Neural progenitor cell (in vitro differentiated cells): Measurements from ENCODE around the gene TSHZ2. TPM values are rescaled to one million over a fixed set of nuclear protein-coding genes. Genes with fewer than 3 reads are reported as not detected.

ENCODE experiments used
- DNase-seq: peaks from one replicate; pipeline ENCODE4 v3.0.0-alpha.2; 2016; ENCODE audit warnings: low spot score
- H2AFZ ChIP-seq: fragments of 200-600 bp; sonication (generic); replicated peaks from 2 replicates; pipeline ENCODE4 v1.6.1; 2016; ENCODE audit warnings: antibody characterized with exemption
- H3F3A ChIP-seq: fragments of 200-600 bp; sonication (generic); 2 replicates; pipeline ENCODE4 v1.6.1; 2016; ENCODE audit warnings: antibody characterized with exemption, low read depth
- H3K27ac ChIP-seq: fragments of 200-600 bp; sonication (generic); 2 replicates; pipeline ENCODE4 v1.5.1; 2016; ENCODE audit warnings: mild to moderate bottlenecking
- H3K27me3 ChIP-seq: fragments of 200-600 bp; sonication (generic); 2 replicates; pipeline ENCODE4 v1.6.1; 2016; ENCODE audit warnings: mild to moderate bottlenecking, moderate library complexity
- H3K36me3 ChIP-seq: fragments of 200-600 bp; sonication (generic); 2 replicates; pipeline ENCODE4 v1.5.1; 2016
- H3K4me1 ChIP-seq: fragments of 200-600 bp; sonication (generic); 2 replicates; pipeline ENCODE4 v1.6.1; 2016; ENCODE audit warnings: mixed run types
- H3K4me2 ChIP-seq: fragments of 200-600 bp; sonication (generic); 2 replicates; pipeline ENCODE4 v1.6.1; 2016
- H3K4me3 ChIP-seq: fragments of 200-600 bp; sonication (generic); 2 replicates; pipeline ENCODE4 v1.5.1; 2016
- H3K79me2 ChIP-seq: fragments of 200-600 bp; sonication (generic); 2 replicates; pipeline ENCODE4 v1.6.1; 2016; ENCODE audit warnings: low read depth
- H3K9ac ChIP-seq: fragments of 200-600 bp; sonication (generic); 2 replicates; pipeline ENCODE4 v1.6.1; 2016
- H3K9me3 ChIP-seq: fragments of 200-600 bp; sonication (generic); 2 replicates; pipeline ENCODE4 v1.5.1; 2016; ENCODE audit warnings: low read depth
- H4K20me1 ChIP-seq: fragments of 200-600 bp; sonication (generic); 2 replicates; pipeline ENCODE4 v1.6.1; 2016; ENCODE audit warnings: low read depth
- H3K27ac Mint-ChIP-seq: 3 replicates; pipeline ENCODE4 v1.8.0; 2021; ENCODE audit warnings: mixed read lengths
- H3K27me3 Mint-ChIP-seq: 2 replicates; pipeline ENCODE4 v1.8.0; 2022; ENCODE audit warnings: low read depth, mild to moderate bottlenecking, inconsistent platforms, moderate library complexity, mixed read lengths; ENCODE audit not compliant: insufficient read depth
- H3K36me3 Mint-ChIP-seq: 3 replicates; pipeline ENCODE4 v1.8.0; 2021; ENCODE audit warnings: mixed read lengths
- H3K4me1 Mint-ChIP-seq: 3 replicates; pipeline ENCODE4 v1.8.0; 2021; ENCODE audit warnings: mixed read lengths
- H3K4me3 Mint-ChIP-seq: 3 replicates; pipeline ENCODE4 v1.8.0; 2021; ENCODE audit warnings: mild to moderate bottlenecking, moderate library complexity, mixed read lengths
- H3K9me3 Mint-ChIP-seq: 3 replicates; pipeline ENCODE4 v1.8.0; 2020; ENCODE audit warnings: mixed read lengths
- EZH2 ChIP-seq: fragments of 200-600 bp; sonication (generic); IDR thresholded peaks from 2 replicates; pipeline ENCODE4 v1.6.1; 2017; ENCODE audit warnings: antibody characterized with exemption, mild to moderate bottlenecking, moderate library complexity
- EZH2phosphoT487 ChIP-seq: fragments of 200-600 bp; sonication (generic); IDR thresholded peaks from 2 replicates; pipeline ENCODE4 v1.6.1; 2017; ENCODE audit warnings: antibody characterized with exemption
- total RNA-seq: library from RNA; depleted of rRNA; stranded (reverse); fragments of >200 nt; gene quantifications from 2 replicates; pipeline ENCODE4 v1.2.3, GENCODE V29; 2015; ENCODE audit warnings: low replicate concordance
- TF ChIP-seq, protein P1 (sequence below): fragments of 200-600 bp; sonication (generic); IDR thresholded peaks from 2 replicates; pipeline ENCODE4 v1.5.1; 2017; ENCODE audit warnings: antibody characterized with exemption, mild to moderate bottlenecking

Gene TSHZ2
- total RNA-seq, 1 donor from 2014 or later: 1.8 TPM

DNA sequence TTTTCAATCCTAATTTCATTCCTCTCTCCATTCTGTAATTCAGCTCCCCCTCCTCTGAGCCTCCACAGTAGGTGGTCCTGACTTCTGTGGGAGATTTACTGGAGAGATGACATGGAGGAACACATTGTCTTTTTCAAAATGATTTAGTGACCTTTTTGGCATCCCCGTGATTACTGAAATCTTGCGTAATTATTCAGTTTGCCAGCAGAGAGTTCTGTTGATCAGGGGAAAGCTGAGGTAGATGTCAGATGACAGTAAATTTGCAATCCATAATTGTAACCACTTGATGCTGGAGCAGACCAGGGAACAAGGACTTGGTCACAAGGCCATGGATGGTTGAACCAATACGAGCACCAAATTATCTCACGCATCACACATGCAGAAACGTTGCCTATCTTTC is 302.2 kb downstream of the TSHZ2 start:
- H3K27me3 Mint-ChIP-seq: peaks cover 3% of the 10 kb centered on the region
- H3K4me3 Mint-ChIP-seq: no peak overlapping the region
- TF ChIP-seq EZH2 (no peak), EZH2phosphoT487 (no peak)
- TF ChIP-seq, protein P1, sequence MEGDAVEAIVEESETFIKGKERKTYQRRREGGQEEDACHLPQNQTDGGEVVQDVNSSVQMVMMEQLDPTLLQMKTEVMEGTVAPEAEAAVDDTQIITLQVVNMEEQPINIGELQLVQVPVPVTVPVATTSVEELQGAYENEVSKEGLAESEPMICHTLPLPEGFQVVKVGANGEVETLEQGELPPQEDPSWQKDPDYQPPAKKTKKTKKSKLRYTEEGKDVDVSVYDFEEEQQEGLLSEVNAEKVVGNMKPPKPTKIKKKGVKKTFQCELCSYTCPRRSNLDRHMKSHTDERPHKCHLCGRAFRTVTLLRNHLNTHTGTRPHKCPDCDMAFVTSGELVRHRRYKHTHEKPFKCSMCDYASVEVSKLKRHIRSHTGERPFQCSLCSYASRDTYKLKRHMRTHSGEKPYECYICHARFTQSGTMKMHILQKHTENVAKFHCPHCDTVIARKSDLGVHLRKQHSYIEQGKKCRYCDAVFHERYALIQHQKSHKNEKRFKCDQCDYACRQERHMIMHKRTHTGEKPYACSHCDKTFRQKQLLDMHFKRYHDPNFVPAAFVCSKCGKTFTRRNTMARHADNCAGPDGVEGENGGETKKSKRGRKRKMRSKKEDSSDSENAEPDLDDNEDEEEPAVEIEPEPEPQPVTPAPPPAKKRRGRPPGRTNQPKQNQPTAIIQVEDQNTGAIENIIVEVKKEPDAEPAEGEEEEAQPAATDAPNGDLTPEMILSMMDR: no peak
- Histone ChIP-seq H3K4me2 (no peak overlapping the region), H3F3A (no peaks in the 10 kb centered on the region), H3K27ac (no peak overlapping the region), H3K4me1 (no peaks in the 10 kb centered on the region), H2AFZ (no peak overlapping the region), H3K79me2 (no peaks in the 10 kb centered on the region), H3K27me3 (no peaks in the 10 kb centered on the region), H3K9me3 (no peaks in the 10 kb centered on the region), H3K36me3 (no peaks in the 10 kb centered on the region), H3K4me3 (no peak overlapping the region), H4K20me1 (no peaks in the 10 kb centered on the region), H3K9ac (no peak overlapping the region)
- no peaks in the 10 kb centered on the region for H3K36me3 Mint-ChIP-seq
- H3K4me1 Mint-ChIP-seq: peaks cover 8% of the 10 kb centered on the region
- no peak overlapping the region for H3K27ac Mint-ChIP-seq
- DNase-seq: no peak
- H3K9me3 Mint-ChIP-seq: peaks cover 9% of the 10 kb centered on the region

GRCh38 chr20:53274807-53275206 is 302.6 kb downstream of the TSHZ2 start:
- H2AFZ ChIP-seq: no peak overlapping the region
- Mint-ChIP-seq H3K4me1 (peaks cover 8% of the 10 kb centered on the region), H3K36me3 (no peaks in the 10 kb centered on the region), H3K27me3 (peaks cover 3% of the 10 kb centered on the region), H3K4me3 (no peak overlapping the region), H3K27ac (no peak overlapping the region), H3K9me3 (peaks cover 9% of the 10 kb centered on the region)
- DNase-seq: no peak
- no peak overlapping the region for H3K9ac ChIP-seq
- no peak overlapping the region for H3K27ac ChIP-seq
- H3K4me3 ChIP-seq: no peak overlapping the region
- TF ChIP-seq EZH2 (no peak), EZH2phosphoT487 (no peak)
- no peaks in the 10 kb centered on the region for H3F3A ChIP-seq
- H3K4me2 ChIP-seq: no peak overlapping the region
- H3K79me2 ChIP-seq: no peaks in the 10 kb centered on the region
- H3K27me3 ChIP-seq: no peaks in the 10 kb centered on the region
- no peaks in the 10 kb centered on the region for H3K9me3 ChIP-seq
- no peaks in the 10 kb centered on the region for H3K4me1 ChIP-seq
- no peaks in the 10 kb centered on the region for H4K20me1 ChIP-seq
- H3K36me3 ChIP-seq: no peaks in the 10 kb centered on the region

- Mint-ChIP-seq H3K27me3 (peaks cover 3% of the 10 kb centered on the region), H3K9me3 (peaks cover 9% of the 10 kb centered on the region), H3K27ac (no peak overlapping the region), H3K4me3 (no peak overlapping the region), H3K4me1 (peaks cover 9% of the 10 kb centered on the region), H3K36me3 (no peaks in the 10 kb centered on the region)
- Histone ChIP-seq H3K9ac (no peak overlapping the region), H4K20me1 (no peaks in the 10 kb centered on the region), H3K4me3 (no peak overlapping the region), H3K9me3 (no peaks in the 10 kb centered on the region), H2AFZ (no peak overlapping the region), H3F3A (peaks cover 4% of the 10 kb centered on the region), H3K36me3 (no peaks in the 10 kb centered on the region), H3K4me1 (no peaks in the 10 kb centered on the region), H3K27ac (no peak overlapping the region), H3K4me2 (no peak overlapping the region), H3K79me2 (no peaks in the 10 kb centered on the region), H3K27me3 (no peaks in the 10 kb centered on the region)
- no peak for DNase-seq
- TF ChIP-seq EZH2 (no peak), EZH2phosphoT487 (no peak)
- TF ChIP-seq, protein P1: no peak
Measured at GRCh38 chr20:53276143-53276542, 304.0 kb downstream of the TSHZ2 start.

DNA sequence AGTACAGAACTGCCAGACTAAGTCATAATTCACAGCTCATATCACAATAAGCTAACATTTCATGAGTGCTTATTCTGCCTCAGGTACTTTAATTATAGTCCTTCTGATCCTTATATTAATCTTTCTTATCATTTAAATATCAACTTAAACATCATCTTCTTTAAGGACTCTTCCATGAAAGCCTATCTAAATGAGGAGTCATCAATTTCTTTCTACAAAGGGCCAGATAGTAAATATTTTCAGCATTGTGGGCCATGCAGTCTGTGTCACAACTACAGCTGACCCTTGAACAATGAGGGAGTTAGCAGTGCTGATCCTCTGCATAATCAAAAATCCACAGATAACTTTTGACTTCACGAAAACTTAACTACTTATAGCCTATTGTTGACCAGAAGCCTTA is 306.4 kb downstream of the TSHZ2 start:
- H4K20me1 ChIP-seq: no peaks in the 10 kb centered on the region
- TF ChIP-seq EZH2 (no peak), EZH2phosphoT487 (no peak)
- TF ChIP-seq, protein P1: no peak
- no peak overlapping the region for H3K4me3 Mint-ChIP-seq
- no peak for DNase-seq
- H3K27ac Mint-ChIP-seq: no peak overlapping the region
- no peaks in the 10 kb centered on the region for H3K79me2 ChIP-seq
- H3K4me2 ChIP-seq: no peak overlapping the region
- no peaks in the 10 kb centered on the region for H3K27me3 ChIP-seq
- H3K36me3 Mint-ChIP-seq: no peaks in the 10 kb centered on the region
- no peaks in the 10 kb centered on the region for H3K9me3 ChIP-seq
- no peak overlapping the region for H3K4me3 ChIP-seq
- H3K27me3 Mint-ChIP-seq: peaks cover under 1% of the 10 kb centered on the region
- no peaks in the 10 kb centered on the region for H3K36me3 ChIP-seq
- no peak overlapping the region for H3K27ac ChIP-seq
- H3F3A ChIP-seq: peaks cover 10% of the 10 kb centered on the region
- H3K9ac ChIP-seq: no peak overlapping the region
- peaks cover 30% of the 10 kb centered on the region for H3K4me1 Mint-ChIP-seq
- no peak overlapping the region for H2AFZ ChIP-seq
- peaks cover under 1% of the 10 kb centered on the region for H3K9me3 Mint-ChIP-seq
- peaks cover 11% of the 10 kb centered on the region for H3K4me1 ChIP-seq
